Aorta (tissue), 5 donors: Measurements from ENCODE around the gene ZNF304. TPM values are rescaled to one million over a fixed set of nuclear protein-coding genes. Genes with fewer than 3 reads are reported as not detected.

Source experiments
- ATAC-seq: fragments of 200-7000 bp; cut with Tn5 transposase; one replicate; pipeline ENCODE4 v1.9.1; 2022; ENCODE audit warnings: moderate library complexity; ENCODE audit not compliant: low FRiP score
- DNase-seq, 2 donors: peaks; one replicate each; pipeline ENCODE4 v3.0.0-alpha.2; 2020
- H3K27ac ChIP-seq, 2 donors: one replicate each; pipeline ENCODE4 v1.5.1; 2013; ENCODE audit warnings: low read length in 2 of 2, mild to moderate bottlenecking in 2 of 2, moderate library complexity in 2 of 2, control low read depth in 1 of 2, inconsistent platforms in 1 of 2, low read depth in 1 of 2
- H3K27me3 ChIP-seq, 2 donors: one replicate each; pipeline ENCODE4 v1.6.1; 2013; ENCODE audit warnings: control low read depth in 1 of 2, low read length in 1 of 2, mild to moderate bottlenecking in 1 of 2, moderate library complexity in 1 of 2; ENCODE audit not compliant: insufficient read depth in 2 of 2, control insufficient read depth in 1 of 2
- H3K36me3 ChIP-seq, 2 donors: one replicate each; pipeline ENCODE4 v1.6.1; 2013; ENCODE audit warnings: control low read depth in 1 of 2, low read length in 1 of 2, mild to moderate bottlenecking in 1 of 2; ENCODE audit not compliant: insufficient read depth in 2 of 2, control insufficient read depth in 1 of 2
- H3K4me1 ChIP-seq, 2 donors: one replicate each; pipeline ENCODE4 v1.6.1; 2013; ENCODE audit warnings: low read length in 2 of 2, control low read depth in 1 of 2, mild to moderate bottlenecking in 1 of 2, moderate library complexity in 1 of 2; ENCODE audit not compliant: insufficient read depth in 2 of 2, control insufficient read depth in 1 of 2
- H3K4me3 ChIP-seq, 2 donors: one replicate each; pipeline ENCODE4 v1.5.1; 2013; ENCODE audit warnings: low read length in 2 of 2, control low read depth in 1 of 2, mild to moderate bottlenecking in 1 of 2
- H3K9me3 ChIP-seq: one replicate; pipeline ENCODE4 v1.6.1; 2013; ENCODE audit warnings: mild to moderate bottlenecking, low read length; ENCODE audit not compliant: control insufficient read depth
- WGBS, 2 donors: extraction: QIAGEN DNeasy Blood & Tissue Kit; methylation state at CpG; one replicate each; pipeline ENCODE4 v1.1.7; 2013; 5-methylcytosine and 5-hydroxymethylcytosine counted together
- intact Hi-C, 2 donors: fragments of 100-400 bp; cut with DNase I; formaldehyde crosslinking; loops; one replicate each; pipeline versions ENCODE4 v1.14.2 to v1.15.0; 2022
- polyA plus RNA-seq, 2 donors: library from polyadenylated mRNA; stranded (reverse); fragments of 200-250 nt; gene quantifications; one replicate each; pipeline ENCODE4 v1.2.3, GENCODE V29; 2013
- total RNA-seq, 2 donors: library from RNA; stranded (reverse); fragmentation: NEBNext Ultra II Directional; extraction: Animal tissue kit (Norgen Biotek cat#: 25700); gene quantifications; one replicate each; pipeline ENCODE4 v1.2.1, GENCODE V29; 2021
- donor health status: healthy with polysubstance abuse.
- donor health status: Bipolar disorder and iron deficiency.
- donor health status: DM: no; HTN: no; CAD: no.
- donor health status: DM: no; HTN: no; CAD: no.
- donor health status: DM: yes; HTN: yes; CAD: no.

The ZNF304 gene
- total and polyA plus RNA-seq, 4 donors: 1.8 to 11.0 (median 7.1) TPM

- peak within 1 kb of the TSS; percentile 61 to 78 for H3K27ac ChIP-seq
- DNase-seq (peak; percentile 97 to 99), ATAC-seq (peak; percentile 100)
- H3K4me3 ChIP-seq: peak within 1 kb of the TSS; percentile 42 to 76
- H3K27me3 ChIP-seq: no peaks in the 10 kb centered on the region
- H3K9me3 ChIP-seq: peaks cover 7% of the 10 kb centered on the region
- peaks cover 4% of the 10 kb centered on the region in 2 donors for H3K36me3 ChIP-seq
- peaks cover 0 to 2% of the 10 kb centered on the region in 2 donors for H3K4me1 ChIP-seq
- 1% methylated on average over 47 to 50 of the region's 50 CpGs for WGBS, 2 donors
- intact Hi-C loops: loop anchor here in 1 of 2 donors (2.0 kb wide), 2 partner anchors 21 to 45 kb away; partner anchors contain the start of genes ZNF17 and ZNF749
Measured at GRCh38 chr19:57389730-57390598, 38.9 kb downstream of the ZNF304 start, which contains the start of gene ZNF548. Gene ZNF548, plus strand, starts transcription at chr19:57389854. Its CDS starts 246 bp downstream, at chr19:57390100.

GRCh38 chr19:57395710-57396109, 44.6 kb downstream of the ZNF304 start:
- no peaks in the 10 kb centered on the region for H3K27me3 ChIP-seq
- H3K9me3 ChIP-seq: peaks cover 34% of the 10 kb centered on the region
- 84 to 92% methylated on average over 5 of the region's 5 CpGs for WGBS, 2 donors
- no peak overlapping the region for H3K27ac ChIP-seq
- H3K4me1 ChIP-seq: peaks cover 0 to under 1% of the 10 kb centered on the region in 2 donors
- H3K36me3 ChIP-seq: peaks cover 32 to 38% of the 10 kb centered on the region in 2 donors
- intact Hi-C loops: no loop called here
- DNase-seq (no peak), ATAC-seq (no peak)
- no peak overlapping the region for H3K4me3 ChIP-seq

- H3K27ac ChIP-seq: no peak overlapping the region
- H3K9me3 ChIP-seq: peaks cover 31% of the 10 kb centered on the region
- intact Hi-C loops: no loop called here
- H3K4me3 ChIP-seq: no peak overlapping the region
- no peaks in the 10 kb centered on the region for H3K4me1 ChIP-seq
- 94 to 96% methylated on average over 5 of the region's 5 CpGs for WGBS, 2 donors
- H3K27me3 ChIP-seq: no peaks in the 10 kb centered on the region
- no peak for ATAC-seq
- DNase-seq: no peak
- H3K36me3 ChIP-seq: peaks cover 28 to 34% of the 10 kb centered on the region in 2 donors
Measured at GRCh38 chr19:57398868-57399267, 47.8 kb downstream of the ZNF304 start.

GRCh38 chr19:57403737-57404563, 52.9 kb downstream of the ZNF304 start:
- H3K4me1 ChIP-seq: no peaks in the 10 kb centered on the region
- no peak for DNase-seq
- intact Hi-C loops: no loop called here
- no peak overlapping the region for H3K27ac ChIP-seq
- 93% methylated on average over 9 of the region's 9 CpGs for WGBS, 2 donors
- no peak for ATAC-seq
- peaks cover 7% of the 10 kb centered on the region for H3K9me3 ChIP-seq
- H3K27me3 ChIP-seq: no peaks in the 10 kb centered on the region
- peaks cover 2 to 4% of the 10 kb centered on the region in 2 donors for H3K36me3 ChIP-seq
- no peak overlapping the region for H3K4me3 ChIP-seq

GRCh38 chr19:57406516-57407123, 55.5 kb downstream of the ZNF304 start:
- H3K36me3 ChIP-seq: no peaks in the 10 kb centered on the region
- no peaks in the 10 kb centered on the region for H3K27me3 ChIP-seq
- intact Hi-C loops: no loop called here
- no peak overlapping the region for H3K27ac ChIP-seq
- peak; percentile 51 to 78 for DNase-seq
- WGBS, 2 donors: 9 to 13% methylated on average over 8 of the region's 8 CpGs
- H3K4me3 ChIP-seq: no peak overlapping the region
- no peak for ATAC-seq
- no peaks in the 10 kb centered on the region for H3K4me1 ChIP-seq
- H3K9me3 ChIP-seq: peaks cover 4% of the 10 kb centered on the region

Other genes starting within 250 kb of the ZNF304 start
- gene USP29, start 231.3 kb upstream of the ZNF304 start, total RNA-seq: not detected
- gene USP29, start 231.3 kb upstream of the ZNF304 start, polyA plus RNA-seq: not detected
- not detected for gene ZIM3, start 206.1 kb upstream of the ZNF304 start, total RNA-seq
- not detected for gene ZIM3, start 206.1 kb upstream of the ZNF304 start, polyA plus RNA-seq
- under 1 TPM in 1 of 2 donors, not detected in 1; 0.36 TPM for gene DUXA, start 183.8 kb upstream of the ZNF304 start, total RNA-seq
- gene DUXA, start 183.8 kb upstream of the ZNF304 start, polyA plus RNA-seq: not detected
- 10 to 100 TPM; 44.4 to 48.8 TPM for gene ZNF264, start 159.8 kb upstream of the ZNF304 start, total RNA-seq
- 1 to 10 TPM; 1.6 to 6.6 TPM for gene ZNF264, start 159.8 kb upstream of the ZNF304 start, polyA plus RNA-seq
- gene AURKC, start 120.2 kb upstream of the ZNF304 start, total RNA-seq: 1 to 10 TPM; 1.3 to 3.5 TPM
- 1 to 10 TPM in 1 of 2 donors, under 1 TPM in 1; 0.63 to 2.9 TPM for gene AURKC, start 120.2 kb upstream of the ZNF304 start, polyA plus RNA-seq
- 10 to 100 TPM; 19.0 to 19.8 TPM for gene ZNF805, start 110.6 kb upstream of the ZNF304 start, total RNA-seq
- gene ZNF805, start 110.6 kb upstream of the ZNF304 start, polyA plus RNA-seq: under 1 TPM; 0.38 to 0.41 TPM
- gene ZNF460, start 70.8 kb upstream of the ZNF304 start, total RNA-seq: 10 to 100 TPM; 65.8 to 75.3 TPM
- 1 to 10 TPM; 1.4 to 3.9 TPM for gene ZNF460, start 70.8 kb upstream of the ZNF304 start, polyA plus RNA-seq
- 1 to 10 TPM; 8.2 to 8.9 TPM for gene ZNF543, start 30.8 kb upstream of the ZNF304 start, total RNA-seq
- gene ZNF543, start 30.8 kb upstream of the ZNF304 start, polyA plus RNA-seq: 1 to 10 TPM in 1 of 2 donors, under 1 TPM in 1; 0.38 to 1.7 TPM
- 10 to 100 TPM in 1 of 2 donors, 1 to 10 TPM in 1; 8.3 to 13.4 TPM for gene TRAPPC2B, start 12.3 kb downstream of the ZNF304 start, total RNA-seq
- 10 to 100 TPM; 17.9 to 28.2 TPM for gene TRAPPC2B, start 12.3 kb downstream of the ZNF304 start, polyA plus RNA-seq
- 1 to 10 TPM; 2.6 to 2.7 TPM for gene ZNF547, start 12.3 kb downstream of the ZNF304 start, total RNA-seq
- gene ZNF547, start 12.3 kb downstream of the ZNF304 start, polyA plus RNA-seq: 1 to 10 TPM; 1.8 to 2.6 TPM
- gene ZNF548, start 38.6 kb downstream of the ZNF304 start, total RNA-seq: 10 to 100 TPM; 23.4 to 29.0 TPM
- 1 to 10 TPM; 2.3 to 7.1 TPM for gene ZNF548, start 38.6 kb downstream of the ZNF304 start, polyA plus RNA-seq
- 10 to 100 TPM; 15.2 to 15.8 TPM for gene ZNF17, start 59.9 kb downstream of the ZNF304 start, total RNA-seq
- gene ZNF17, start 59.9 kb downstream of the ZNF304 start, polyA plus RNA-seq: 1 to 10 TPM; 2.1 to 3.7 TPM
- 1 to 10 TPM; 6.1 to 7.6 TPM for gene ZNF749, start 84.1 kb downstream of the ZNF304 start, total RNA-seq
- gene ZNF749, start 84.1 kb downstream of the ZNF304 start, polyA plus RNA-seq: 1 to 10 TPM; 2.1 to 4.0 TPM
- gene VN1R1, start 105.9 kb downstream of the ZNF304 start, total RNA-seq: 1 to 10 TPM in 1 of 2 donors, under 1 TPM in 1; 0.62 to 1.1 TPM
- gene VN1R1, start 105.9 kb downstream of the ZNF304 start, polyA plus RNA-seq: under 1 TPM in 1 of 2 donors, not detected in 1; 0.77 TPM
- 1 to 10 TPM; 6.7 to 9.1 TPM for gene ZNF772, start 126.3 kb downstream of the ZNF304 start, total RNA-seq
- gene ZNF772, start 126.3 kb downstream of the ZNF304 start, polyA plus RNA-seq: 1 to 10 TPM in 1 of 2 donors, under 1 TPM in 1; 0.88 to 1.8 TPM
- gene ZNF419, start 136.5 kb downstream of the ZNF304 start, total RNA-seq: 10 to 100 TPM in 1 of 2 donors, 1 to 10 TPM in 1; 6.1 to 12.8 TPM
- 1 to 10 TPM; 5.6 to 7.0 TPM for gene ZNF419, start 136.5 kb downstream of the ZNF304 start, polyA plus RNA-seq
- gene ZNF773, start 148.7 kb downstream of the ZNF304 start, total RNA-seq: 1 to 10 TPM; 6.3 to 9.6 TPM
- gene ZNF773, start 148.7 kb downstream of the ZNF304 start, polyA plus RNA-seq: 1 to 10 TPM; 2.1 to 5.4 TPM
- 1 to 10 TPM; 6.2 to 7.6 TPM for gene ZNF549, start 176.1 kb downstream of the ZNF304 start, total RNA-seq
- 1 to 10 TPM; 1.1 to 3.8 TPM for gene ZNF549, start 176.1 kb downstream of the ZNF304 start, polyA plus RNA-seq
- 1 to 10 TPM; 4.9 to 8.9 TPM for gene ZNF550, start 208.6 kb downstream of the ZNF304 start, total RNA-seq
- gene ZNF550, start 208.6 kb downstream of the ZNF304 start, polyA plus RNA-seq: 1 to 10 TPM; 2.4 to 3.3 TPM
- 1 to 10 TPM; 4.0 to 6.1 TPM for gene ZNF416, start 227.6 kb downstream of the ZNF304 start, total RNA-seq
- gene ZNF416, start 227.6 kb downstream of the ZNF304 start, polyA plus RNA-seq: 1 to 10 TPM; 1.5 to 2.5 TPM
- gene ZIK1, start 232.9 kb downstream of the ZNF304 start, total RNA-seq: 1 to 10 TPM; 3.5 to 6.3 TPM
- gene ZIK1, start 232.9 kb downstream of the ZNF304 start, polyA plus RNA-seq: 1 to 10 TPM in 1 of 2 donors, not detected in 1; 2.4 TPM
- 1 to 10 TPM; 2.3 to 2.5 TPM for gene ZNF530, start 248.6 kb downstream of the ZNF304 start, total RNA-seq
- 1 to 10 TPM in 1 of 2 donors, not detected in 1; 1.6 TPM for gene ZNF530, start 248.6 kb downstream of the ZNF304 start, polyA plus RNA-seq